Uterus (tissue), 2 donors: ENCODE results near the gene AURKA.

Experiments
- POLR2A ChIP-seq, 2 donors: fragments of 450-650 bp; IDR thresholded peaks; one replicate each; pipeline ENCODE4 v1.6.1; 2016; ENCODE audit warnings: antibody characterized with exemption in 2 of 2, mild to moderate bottlenecking in 1 of 2, moderate library complexity in 1 of 2
- TF ChIP-seq, protein P1 (sequence below), 4 experiments: fragments of 200-600 bp in 2 of 4; fragments of 450-650 bp in 2 of 4; sonication (generic) in 2 of 4; IDR thresholded peaks; one replicate each; pipeline ENCODE4 v1.5.1; 2016 to 2019; ENCODE audit warnings: antibody characterized with exemption in 4 of 4, mild to moderate bottlenecking in 2 of 4, moderate library complexity in 1 of 4

DNA sequence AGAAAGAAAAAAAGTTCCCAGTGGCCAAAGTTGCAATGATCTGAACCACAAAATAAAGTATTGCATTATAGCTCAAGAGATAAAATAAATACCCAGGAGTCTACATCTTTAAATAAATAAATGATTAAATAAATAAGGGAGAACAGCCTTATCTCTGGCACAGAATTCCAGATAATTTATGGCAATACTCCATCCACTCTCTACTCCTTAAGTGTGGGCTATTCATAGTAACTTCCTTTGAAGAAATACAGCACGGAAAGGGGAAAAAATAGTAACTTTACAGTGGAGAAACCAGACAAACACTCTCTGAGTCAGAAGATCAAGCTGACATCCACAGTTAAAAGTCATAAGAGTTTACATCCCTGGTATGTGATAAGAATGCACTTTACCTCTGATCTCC, 11.6 kb downstream of the AURKA start:
- TF ChIP-seq, protein P1, sequence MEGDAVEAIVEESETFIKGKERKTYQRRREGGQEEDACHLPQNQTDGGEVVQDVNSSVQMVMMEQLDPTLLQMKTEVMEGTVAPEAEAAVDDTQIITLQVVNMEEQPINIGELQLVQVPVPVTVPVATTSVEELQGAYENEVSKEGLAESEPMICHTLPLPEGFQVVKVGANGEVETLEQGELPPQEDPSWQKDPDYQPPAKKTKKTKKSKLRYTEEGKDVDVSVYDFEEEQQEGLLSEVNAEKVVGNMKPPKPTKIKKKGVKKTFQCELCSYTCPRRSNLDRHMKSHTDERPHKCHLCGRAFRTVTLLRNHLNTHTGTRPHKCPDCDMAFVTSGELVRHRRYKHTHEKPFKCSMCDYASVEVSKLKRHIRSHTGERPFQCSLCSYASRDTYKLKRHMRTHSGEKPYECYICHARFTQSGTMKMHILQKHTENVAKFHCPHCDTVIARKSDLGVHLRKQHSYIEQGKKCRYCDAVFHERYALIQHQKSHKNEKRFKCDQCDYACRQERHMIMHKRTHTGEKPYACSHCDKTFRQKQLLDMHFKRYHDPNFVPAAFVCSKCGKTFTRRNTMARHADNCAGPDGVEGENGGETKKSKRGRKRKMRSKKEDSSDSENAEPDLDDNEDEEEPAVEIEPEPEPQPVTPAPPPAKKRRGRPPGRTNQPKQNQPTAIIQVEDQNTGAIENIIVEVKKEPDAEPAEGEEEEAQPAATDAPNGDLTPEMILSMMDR (IDR thresholded peaks at IDR 0.05) = no peak
- no peak for TF ChIP-seq POLR2A (IDR thresholded peaks at IDR 0.05)
